Measurements from ENCODE around the gene PLXNB3.

PLXNB3 gene

DNA sequence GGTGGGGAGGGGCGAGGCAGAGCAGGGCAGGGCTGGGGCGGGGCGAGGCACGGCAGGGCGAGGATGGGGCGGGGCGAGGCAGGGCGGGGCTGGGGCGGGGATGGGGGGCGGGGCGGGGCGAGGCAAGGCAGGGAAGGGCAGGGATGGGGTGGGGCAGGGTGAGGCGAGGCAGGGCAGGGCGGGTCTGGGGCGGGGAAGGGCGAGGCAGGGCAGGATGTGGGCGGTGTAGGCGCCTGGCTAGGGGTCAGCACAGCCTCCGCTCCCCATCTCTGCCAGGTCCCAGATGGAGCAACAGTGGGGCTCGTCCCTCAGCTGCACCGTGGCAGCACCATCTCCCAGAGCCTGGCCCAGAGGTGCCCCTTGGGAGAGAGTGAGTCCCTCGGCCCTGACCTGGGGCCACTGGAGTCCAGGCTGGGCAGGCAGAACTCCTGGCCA lies 12.6 kb downstream of the PLXNB3 start:
- Histone ChIP-seq H3K4me3 (ENCODE audit: low read length) (no peak overlapping the region), H3K79me2 (ENCODE audit: low read length) (no peaks in the 10 kb centered on the region), H3K4me1 (ENCODE audit: low read length) (no peaks in the 10 kb centered on the region), H3K9me3 (replicated peaks; ENCODE audit: insufficient read depth, low read length) (no peaks in the 10 kb centered on the region), H3K27me3 (replicated peaks; ENCODE audit: insufficient read depth, low read length) (peaks cover 12% of the 10 kb centered on the region), H3K27ac (ENCODE audit: low read length) (no peak overlapping the region), H3K9ac (ENCODE audit: low read length) (no peak overlapping the region), H4K20me1 (ENCODE audit: insufficient read depth, low read length) (no peaks in the 10 kb centered on the region), H3K36me3 (replicated peaks; ENCODE audit: insufficient read depth, low read length) (no peaks in the 10 kb centered on the region), H3F3A (ENCODE audit: insufficient read depth, low read length) (no peaks in the 10 kb centered on the region), H2AFZ (ENCODE audit: low read length) (no peak overlapping the region), H3K4me2 (ENCODE audit: low read depth, low read length) (no peak overlapping the region), H3K9me2 (replicated peaks; ENCODE audit: insufficient read depth, low read length) (no peaks in the 10 kb centered on the region)
- no peak for DNase-seq
- TF ChIP-seq, protein P1, sequence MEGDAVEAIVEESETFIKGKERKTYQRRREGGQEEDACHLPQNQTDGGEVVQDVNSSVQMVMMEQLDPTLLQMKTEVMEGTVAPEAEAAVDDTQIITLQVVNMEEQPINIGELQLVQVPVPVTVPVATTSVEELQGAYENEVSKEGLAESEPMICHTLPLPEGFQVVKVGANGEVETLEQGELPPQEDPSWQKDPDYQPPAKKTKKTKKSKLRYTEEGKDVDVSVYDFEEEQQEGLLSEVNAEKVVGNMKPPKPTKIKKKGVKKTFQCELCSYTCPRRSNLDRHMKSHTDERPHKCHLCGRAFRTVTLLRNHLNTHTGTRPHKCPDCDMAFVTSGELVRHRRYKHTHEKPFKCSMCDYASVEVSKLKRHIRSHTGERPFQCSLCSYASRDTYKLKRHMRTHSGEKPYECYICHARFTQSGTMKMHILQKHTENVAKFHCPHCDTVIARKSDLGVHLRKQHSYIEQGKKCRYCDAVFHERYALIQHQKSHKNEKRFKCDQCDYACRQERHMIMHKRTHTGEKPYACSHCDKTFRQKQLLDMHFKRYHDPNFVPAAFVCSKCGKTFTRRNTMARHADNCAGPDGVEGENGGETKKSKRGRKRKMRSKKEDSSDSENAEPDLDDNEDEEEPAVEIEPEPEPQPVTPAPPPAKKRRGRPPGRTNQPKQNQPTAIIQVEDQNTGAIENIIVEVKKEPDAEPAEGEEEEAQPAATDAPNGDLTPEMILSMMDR (IDR thresholded peaks at IDR 0.05; ENCODE audit: low read length), result no peak
- TF ChIP-seq EZH2 (optimal IDR thresholded peaks at IDR 0.05; ENCODE audit: low read depth, low read length), result no peak
- no peak for TF ChIP-seq EZH2phosphoT487 (IDR thresholded peaks at IDR 0.05; ENCODE audit: low read length)

DNA sequence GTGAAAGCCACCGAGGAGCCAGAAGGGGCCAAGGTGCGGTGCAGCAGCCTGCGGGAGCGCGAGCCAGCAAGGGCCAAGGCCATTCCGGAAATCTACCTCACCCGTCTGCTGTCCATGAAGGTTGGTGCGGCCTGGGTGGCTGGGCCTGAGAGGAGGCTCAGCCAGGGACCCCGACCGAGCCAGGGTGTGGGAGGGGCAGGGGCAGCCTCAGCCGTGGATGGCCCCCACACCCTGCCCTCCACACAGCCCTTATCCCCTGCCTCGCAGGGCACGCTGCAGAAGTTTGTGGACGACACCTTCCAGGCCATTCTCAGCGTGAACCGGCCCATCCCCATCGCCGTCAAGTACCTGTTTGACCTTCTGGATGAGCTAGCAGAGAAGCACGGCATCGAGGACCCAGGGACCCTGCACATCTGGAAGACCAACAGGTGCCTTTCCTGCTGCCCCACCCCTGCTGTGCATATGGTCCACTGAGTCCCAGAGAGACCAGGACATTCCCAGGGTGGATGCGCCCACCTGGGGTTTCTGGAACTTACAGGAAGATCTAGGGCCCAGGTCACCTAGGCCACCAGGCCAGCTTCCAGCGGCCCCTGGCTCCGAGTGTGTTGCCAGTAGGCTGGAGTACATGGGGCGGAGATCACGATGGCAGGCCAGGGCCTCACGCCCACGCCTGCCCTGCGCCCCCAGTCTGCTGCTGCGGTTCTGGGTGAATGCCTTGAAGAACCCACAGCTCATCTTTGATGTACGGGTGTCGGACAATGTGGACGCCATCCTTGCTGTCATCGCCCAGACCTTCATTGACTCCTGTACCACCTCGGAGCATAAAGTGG lies 13.4 kb downstream of the PLXNB3 start:
- DNase-seq, result no peak
- H3K36me3 ChIP-seq (replicated peaks; ENCODE audit: insufficient read depth, low read length), result no peaks in the 10 kb centered on the region

DNA sequence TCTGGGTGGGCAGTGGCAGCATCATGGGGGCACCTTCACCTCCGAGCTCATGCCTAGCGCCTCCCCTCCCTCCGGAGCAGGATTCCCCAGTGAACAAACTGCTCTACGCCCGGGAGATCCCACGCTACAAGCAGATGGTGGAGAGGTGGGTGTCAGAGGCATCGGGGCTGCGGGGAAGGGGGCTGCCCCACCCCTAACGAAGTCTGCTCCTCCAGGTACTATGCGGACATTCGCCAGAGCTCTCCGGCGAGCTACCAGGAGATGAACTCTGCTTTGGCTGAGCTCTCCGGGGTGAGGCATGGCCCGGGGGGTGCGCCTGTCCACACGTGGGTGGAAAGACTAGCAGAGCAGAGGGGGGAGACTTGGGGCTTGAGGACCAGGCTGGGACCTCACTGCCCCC lies 14.1 kb downstream of the PLXNB3 start:
- Histone ChIP-seq H3K27me3 (replicated peaks; ENCODE audit: insufficient read depth, low read length) (peaks cover 3% of the 10 kb centered on the region; the same call in 1 of the 2 replicates), H3K36me3 (replicated peaks; ENCODE audit: insufficient read depth, low read length) (no peaks in the 10 kb centered on the region), H3K79me2 (ENCODE audit: low read length) (no peaks in the 10 kb centered on the region), H3F3A (ENCODE audit: insufficient read depth, low read length) (no peaks in the 10 kb centered on the region), H3K4me1 (ENCODE audit: low read length) (no peaks in the 10 kb centered on the region), H3K9me3 (replicated peaks; ENCODE audit: insufficient read depth, low read length) (no peaks in the 10 kb centered on the region), H3K9me2 (replicated peaks; ENCODE audit: insufficient read depth, low read length) (no peaks in the 10 kb centered on the region), H3K27ac (ENCODE audit: low read length) (no peak overlapping the region), H3K4me2 (ENCODE audit: low read depth, low read length) (no peak overlapping the region), H4K20me1 (ENCODE audit: insufficient read depth, low read length) (no peaks in the 10 kb centered on the region), H3K4me3 (ENCODE audit: low read length) (no peak overlapping the region), H2AFZ (ENCODE audit: low read length) (no peak overlapping the region), H3K9ac (ENCODE audit: low read length) (no peak overlapping the region)
- no peak for DNase-seq
- no peak for TF ChIP-seq EZH2phosphoT487 (IDR thresholded peaks at IDR 0.05; ENCODE audit: low read length)
- TF ChIP-seq, protein P1 (IDR thresholded peaks at IDR 0.05; ENCODE audit: low read length), result no peak
- TF ChIP-seq EZH2 (optimal IDR thresholded peaks at IDR 0.05; ENCODE audit: low read depth, low read length), result no peak

More for the DNA sequence above, 13.4 kb downstream of the PLXNB3 start:
- Histone ChIP-seq H3K9me3 (replicated peaks; ENCODE audit: insufficient read depth, low read length) (no peaks in the 10 kb centered on the region), H3K9ac (ENCODE audit: low read length) (no peak overlapping the region), H3K4me1 (ENCODE audit: low read length) (no peaks in the 10 kb centered on the region), H3F3A (ENCODE audit: insufficient read depth, low read length) (no peaks in the 10 kb centered on the region), H4K20me1 (ENCODE audit: insufficient read depth, low read length) (no peaks in the 10 kb centered on the region), H2AFZ (ENCODE audit: low read length) (no peak overlapping the region), H3K4me2 (ENCODE audit: low read depth, low read length) (no peak overlapping the region), H3K9me2 (replicated peaks; ENCODE audit: insufficient read depth, low read length) (no peaks in the 10 kb centered on the region), H3K4me3 (ENCODE audit: low read length) (no peak overlapping the region), H3K27ac (ENCODE audit: low read length) (no peak overlapping the region), H3K79me2 (ENCODE audit: low read length) (no peaks in the 10 kb centered on the region), H3K27me3 (replicated peaks; ENCODE audit: insufficient read depth, low read length) (peaks cover 3% of the 10 kb centered on the region; the same call in 1 of the 2 replicates)
- TF ChIP-seq, protein P1 (IDR thresholded peaks at IDR 0.05; ENCODE audit: low read length), result no peak
- TF ChIP-seq EZH2phosphoT487 (IDR thresholded peaks at IDR 0.05; ENCODE audit: low read length) (no peak), EZH2 (optimal IDR thresholded peaks at IDR 0.05; ENCODE audit: low read depth, low read length) (no peak)

Data from MM.1S (cell line).